ENCODE data around the gene HINT3.
"Not testable (repeated sequence)": the region's sequence is repeated elsewhere in the genome, so short reads cannot be mapped to it uniquely, and the experiment has no call there.

Gene HINT3

DNA sequence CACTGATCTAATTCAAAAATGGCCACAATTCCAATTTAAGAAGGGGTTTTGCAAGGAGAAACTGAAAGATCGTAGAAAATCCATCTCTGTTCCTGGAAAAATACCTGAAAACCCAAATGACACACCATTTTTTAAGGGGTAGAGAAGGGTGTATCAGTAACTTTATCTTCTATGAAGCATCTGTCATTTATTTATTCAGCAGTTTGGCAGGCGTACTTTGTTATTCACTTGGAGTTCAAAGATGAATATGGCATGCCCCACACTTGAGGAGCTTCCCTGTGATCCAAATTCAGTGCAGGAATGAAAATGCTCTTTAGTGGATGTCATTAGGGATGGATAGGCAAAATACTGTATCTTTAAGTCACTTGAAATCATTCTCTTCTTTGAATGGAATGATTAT lies 7.2 kb downstream of the HINT3 start:
- DNase-seq = no peak

GRCh38 chr6:125966569-125966968 lies 10.0 kb downstream of the HINT3 start:
- DNase-seq = no peak

DNA sequence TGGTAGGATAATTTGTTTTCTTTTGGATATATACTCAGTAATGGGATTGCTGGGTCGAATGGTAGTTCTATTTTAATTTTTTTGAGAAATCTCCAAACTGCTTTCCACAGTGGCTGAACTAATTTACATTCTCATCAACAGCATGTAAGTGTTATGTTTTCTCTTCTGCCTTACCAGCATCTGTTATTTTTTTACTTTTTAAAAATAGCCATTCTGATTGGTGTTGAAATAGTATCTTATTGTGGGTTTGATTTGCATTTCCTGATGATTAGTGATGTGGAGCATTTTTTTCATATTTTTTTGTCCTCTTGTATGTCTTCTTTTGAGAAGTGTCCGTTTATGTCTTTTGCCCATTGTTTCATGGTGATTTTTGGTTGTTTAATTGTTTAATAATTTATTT lies 11.9 kb downstream of the HINT3 start:
- DNase-seq = no peak

- DNase-seq = no peak
Observed at GRCh38 chr6:125970760-125971159, 14.2 kb downstream of the HINT3 start.

GRCh38 chr6:125972478-125972877 lies 15.9 kb downstream of the HINT3 start:
- not testable (repeated sequence) for DNase-seq

DNA sequence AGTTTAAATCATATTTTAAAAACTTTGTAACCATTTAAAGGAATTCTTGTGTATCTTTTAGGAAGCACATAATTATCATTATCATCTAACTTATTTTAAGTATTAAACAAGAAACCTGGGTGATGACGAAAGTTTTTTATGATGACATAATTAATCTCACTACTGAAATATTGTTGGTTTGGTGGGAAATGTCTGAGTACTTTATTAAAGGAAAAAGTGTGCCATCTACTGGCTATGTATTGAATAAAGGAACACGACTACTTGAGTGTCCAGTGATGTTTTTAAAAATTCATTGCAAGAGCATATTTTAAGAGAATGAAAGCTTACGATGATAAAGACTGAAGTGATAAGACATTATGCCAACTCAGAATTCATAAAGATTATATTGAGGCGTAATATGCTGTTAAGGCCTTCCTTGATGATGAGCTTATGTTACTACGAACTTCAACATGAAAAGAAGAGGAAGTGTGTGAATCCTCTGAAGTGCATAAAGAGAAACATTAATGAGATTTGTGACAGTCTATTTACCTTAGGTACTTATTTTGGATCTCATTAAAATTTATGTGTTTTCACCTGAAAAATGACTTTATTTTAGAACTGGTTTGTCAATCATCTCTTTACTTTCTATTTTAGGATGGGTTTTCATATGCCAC lies 17.8 kb downstream of the HINT3 start:
- peak; percentile 43 for DNase-seq

GRCh38 chr6:125979101-125979500 lies 22.5 kb downstream of the HINT3 start:
- no peak for DNase-seq

- no peak for DNase-seq
Observed at GRCh38 chr6:125981571-125982185, 25.1 kb downstream of the HINT3 start.

DNA sequence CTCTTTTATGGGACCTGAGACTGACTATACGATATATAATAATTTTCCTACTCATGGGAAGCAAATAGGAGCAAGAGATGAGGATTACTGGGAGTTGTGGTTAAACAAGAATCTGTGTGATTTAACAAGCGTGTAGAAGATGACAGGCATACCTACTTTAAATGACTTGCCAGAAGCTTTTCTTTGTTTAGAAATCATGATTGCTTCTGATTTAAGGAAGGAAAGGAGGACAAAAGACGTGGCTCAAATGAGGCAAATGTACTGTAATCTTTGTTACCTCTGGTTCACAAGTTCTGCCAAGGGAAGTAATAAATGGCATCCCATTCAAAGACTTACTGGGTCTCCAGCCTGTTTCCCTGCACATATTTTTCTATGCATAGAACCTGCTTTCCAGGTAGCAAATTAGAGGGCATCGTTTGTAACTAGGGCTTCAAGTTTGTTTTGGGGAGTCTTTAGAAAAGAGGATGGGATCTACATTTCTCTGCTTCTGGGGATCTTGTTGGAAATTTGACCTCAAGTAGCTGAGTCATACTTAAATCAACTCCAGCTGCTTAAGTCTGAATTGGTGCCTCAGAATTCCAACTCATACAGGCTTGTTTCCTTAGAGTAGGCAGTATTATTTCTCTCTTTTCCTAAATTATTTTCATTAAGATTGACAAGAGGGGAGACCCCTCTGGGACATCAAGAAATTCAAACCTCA lies 26.8 kb downstream of the HINT3 start:
- no peak for DNase-seq

DNA sequence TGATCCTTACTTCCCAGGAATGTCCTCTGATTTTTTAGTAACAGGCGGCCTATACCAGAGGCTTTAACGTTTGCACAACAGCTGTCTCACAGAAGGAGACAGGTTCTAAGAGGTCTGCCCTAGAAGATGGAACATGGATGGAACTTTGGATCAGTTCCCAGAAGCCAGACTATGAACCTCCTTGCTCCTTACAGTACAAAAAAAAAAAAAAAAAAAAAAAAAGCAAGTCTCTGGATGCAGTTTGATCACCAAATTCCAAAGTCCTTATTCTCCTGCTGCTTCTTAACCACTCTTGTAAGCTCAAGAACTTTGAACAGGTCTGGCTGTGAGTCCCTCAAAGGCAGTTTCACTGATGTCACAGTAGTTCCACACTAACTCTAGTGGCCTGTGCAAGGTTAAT lies 27.7 kb downstream of the HINT3 start:
- DNase-seq = no peak

DNA sequence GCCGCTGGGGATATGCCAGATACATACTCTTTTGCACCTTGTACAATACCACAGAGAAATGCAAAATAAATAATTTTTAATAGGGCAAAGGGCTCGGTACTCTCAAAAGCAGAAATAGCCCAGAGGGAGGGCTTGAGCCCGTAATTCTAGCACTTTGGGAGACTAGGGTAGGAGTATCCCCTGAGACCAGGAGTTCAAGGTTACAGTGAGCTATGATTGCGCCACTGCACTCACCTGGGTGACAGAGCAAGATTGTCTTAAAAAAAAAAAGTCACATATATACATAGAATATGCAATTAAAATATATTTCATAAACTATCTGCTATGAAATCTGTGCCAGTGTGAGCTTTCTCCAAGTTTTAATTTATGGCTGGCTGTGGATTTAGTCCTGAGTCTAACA lies 29.0 kb downstream of the HINT3 start:
- no peak for DNase-seq

- DNase-seq = no peak
Observed at GRCh38 chr6:125985979-125986300, 29.4 kb downstream of the HINT3 start.

GRCh38 chr6:125986301-125987025 lies 29.9 kb downstream of the HINT3 start, which contains the start of gene TRMT11:
Gene TRMT11 (plus strand): TSS chr6:125986540. CDS start chr6:125986551, 11 bp downstream.
- DNase-seq = peak; percentile 81

- no peak for DNase-seq
Observed at GRCh38 chr6:125987026-125987617, 30.6 kb downstream of the HINT3 start.

DNA sequence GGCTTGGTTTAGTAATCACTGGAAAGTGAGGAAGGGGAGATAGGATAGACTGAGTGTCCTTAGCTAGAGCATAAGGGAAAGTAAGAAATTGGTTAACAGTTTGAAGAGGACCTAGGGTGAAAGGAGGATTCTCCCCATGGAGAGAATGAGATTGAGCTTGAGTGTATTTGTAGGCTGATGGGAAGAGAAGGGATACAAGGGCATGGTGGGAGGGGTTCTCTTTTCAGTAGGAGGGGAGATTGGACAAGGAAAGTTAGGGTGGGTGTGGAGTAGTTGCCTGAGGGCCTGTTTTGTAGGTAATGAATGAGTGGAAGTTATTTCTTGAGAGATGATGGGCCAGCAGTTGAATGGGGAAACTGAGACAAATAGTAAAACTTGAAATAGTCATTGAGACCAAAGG lies 31.7 kb downstream of the HINT3 start:
- DNase-seq = no peak

DNA sequence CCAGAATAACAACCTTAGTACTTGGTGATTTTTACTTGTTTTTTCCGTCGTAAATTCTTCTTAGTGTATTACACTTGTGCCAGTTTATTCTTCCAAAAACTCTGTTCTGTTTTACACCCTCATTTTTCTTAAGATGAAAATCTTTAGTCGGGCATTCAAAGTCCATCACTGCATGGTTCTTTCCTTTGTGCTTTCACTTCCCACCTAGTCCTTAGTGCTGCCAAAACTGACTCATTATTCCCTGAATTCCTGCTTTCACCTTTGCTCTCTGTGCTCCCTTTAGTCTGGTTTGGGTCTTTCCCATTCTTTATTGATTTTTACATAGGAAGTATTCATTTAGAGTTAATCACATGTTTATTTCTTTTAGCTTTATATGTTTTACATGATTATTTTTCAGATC lies 33.1 kb downstream of the HINT3 start:
- no peak for DNase-seq

DNA sequence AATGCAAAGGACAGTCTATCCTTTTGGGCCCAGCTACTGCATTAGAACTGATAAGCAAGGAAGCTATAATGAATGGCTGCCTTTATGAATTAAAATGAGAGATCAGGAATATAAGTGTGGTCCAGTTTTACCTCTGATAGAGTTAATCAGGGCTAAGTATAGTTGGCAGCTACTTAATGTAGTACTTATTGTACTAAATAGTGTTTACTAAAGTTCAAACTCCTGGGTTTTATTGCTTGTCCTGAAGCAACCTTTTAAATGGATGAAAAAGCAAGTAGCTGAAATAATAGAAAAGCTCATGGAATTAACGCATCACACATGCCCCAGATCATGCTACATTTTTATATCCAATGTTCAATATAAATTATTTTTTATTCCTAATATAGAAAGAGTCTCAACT lies 35.1 kb downstream of the HINT3 start:
- no peak for DNase-seq

GRCh38 chr6:125994670-125995488 lies 38.3 kb downstream of the HINT3 start:
- DNase-seq = no peak

GRCh38 chr6:125995972-125996580 lies 39.5 kb downstream of the HINT3 start:
- peak; percentile 65 for DNase-seq

- DNase-seq = no peak
Observed at GRCh38 chr6:126002755-126003679, 46.4 kb downstream of the HINT3 start.

GRCh38 chr6:126007800-126008199 lies 51.2 kb downstream of the HINT3 start:
- DNase-seq = no peak
